Measurements from ENCODE around the gene ZNF277.
A peak's percentile ranks its signal among the peaks of the same experiment; 100 is the strongest.

Gene ZNF277

DNA sequence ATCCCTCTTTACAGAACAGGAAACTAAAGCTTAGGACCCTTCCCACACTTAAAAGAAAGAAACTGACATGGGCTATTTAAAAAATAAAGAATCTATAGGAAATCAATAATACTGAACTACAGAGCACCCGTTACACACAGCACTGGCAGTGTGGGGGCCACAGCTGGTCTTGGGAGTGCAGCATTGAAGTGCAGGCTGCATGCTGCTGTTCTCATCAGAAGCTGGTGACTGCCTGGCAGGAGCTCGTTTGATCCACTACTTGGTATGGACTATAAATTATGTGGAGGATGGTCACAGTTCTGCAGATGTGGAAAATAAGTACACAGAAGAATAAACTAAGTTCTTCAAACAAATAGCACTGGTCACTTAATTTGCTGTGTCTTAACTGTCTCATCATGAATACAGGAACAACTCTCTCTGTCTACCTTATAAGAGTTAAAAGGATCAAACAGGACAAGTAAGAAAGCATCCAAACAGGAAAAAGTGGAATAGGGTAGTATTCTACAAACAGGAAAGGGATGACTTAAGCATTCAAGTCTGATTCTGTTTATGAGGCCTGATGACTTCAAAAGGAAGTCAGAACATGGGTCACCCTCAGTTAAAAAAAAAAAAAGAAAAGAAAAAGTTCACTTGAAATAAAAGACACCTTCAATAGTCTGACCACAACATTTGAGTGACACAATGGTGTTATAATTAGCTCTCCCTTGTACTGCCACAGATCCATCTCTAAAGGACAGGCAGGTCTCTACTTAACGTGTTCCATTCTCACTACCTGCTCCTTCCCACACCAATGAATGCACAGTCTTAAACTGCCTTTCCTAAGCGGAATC lies 21.3 kb upstream of the ZNF277 start:
- DNase-seq (ENCODE audit: low read depth): no peak

DNA sequence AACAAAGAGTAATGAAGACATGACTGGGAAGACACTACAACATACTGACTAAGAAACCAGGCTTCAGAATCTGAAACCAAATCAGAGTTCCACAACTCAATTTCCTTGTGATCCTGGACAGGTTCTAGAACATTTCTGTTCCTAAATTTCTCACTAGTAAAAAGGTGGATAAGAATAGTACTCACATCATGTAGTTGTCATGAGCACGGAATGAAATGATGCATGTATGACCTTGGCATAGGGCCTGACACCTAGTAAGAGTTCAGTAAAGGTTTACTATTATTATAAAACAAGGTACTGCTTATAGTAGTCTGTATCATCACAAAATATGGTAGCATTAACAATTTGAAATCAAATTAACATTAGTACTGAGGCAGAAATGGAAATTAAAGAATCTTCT lies 20.2 kb upstream of the ZNF277 start:
- DNase-seq (ENCODE audit: low read depth): no peak

DNA sequence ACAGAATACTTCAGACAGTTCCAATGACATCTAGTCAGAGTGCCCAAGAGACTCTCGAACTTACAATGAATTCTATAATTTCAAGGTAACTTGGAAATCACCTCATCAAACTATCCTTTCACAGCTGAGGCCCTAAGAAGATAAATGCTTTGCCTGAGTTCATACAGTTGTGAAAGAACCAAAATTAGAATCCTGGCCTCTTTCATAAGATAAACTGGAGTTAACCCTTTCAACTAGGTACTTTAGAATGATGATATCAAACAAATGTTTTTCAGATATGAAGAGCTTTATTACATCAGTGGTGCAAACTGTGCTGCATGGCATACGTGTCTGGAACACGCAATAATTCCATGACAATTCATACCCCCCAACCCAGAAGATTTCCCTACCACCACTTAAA lies 18.2 kb upstream of the ZNF277 start:
- no peak for DNase-seq (ENCODE audit: low read depth)

DNA sequence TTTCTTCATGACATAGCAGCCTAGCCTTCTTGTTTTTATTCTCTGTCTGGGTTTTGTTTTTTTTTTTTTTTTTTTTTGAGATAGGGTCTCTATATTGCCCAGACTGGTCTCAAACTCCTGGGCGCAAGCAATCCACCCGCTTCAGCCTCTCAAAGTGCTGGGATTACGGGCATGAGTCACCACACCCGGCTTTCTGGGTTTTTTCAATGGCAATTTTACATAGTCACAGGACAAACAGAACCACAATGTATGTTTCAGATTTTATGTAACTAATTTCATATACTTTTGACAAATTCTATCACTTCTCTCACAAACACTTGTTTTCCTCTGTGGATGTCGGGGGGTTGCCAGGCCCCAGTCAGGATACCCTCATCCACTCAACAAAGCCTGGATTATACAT lies 16.8 kb upstream of the ZNF277 start:
- no peak for DNase-seq (ENCODE audit: low read depth)

DNA sequence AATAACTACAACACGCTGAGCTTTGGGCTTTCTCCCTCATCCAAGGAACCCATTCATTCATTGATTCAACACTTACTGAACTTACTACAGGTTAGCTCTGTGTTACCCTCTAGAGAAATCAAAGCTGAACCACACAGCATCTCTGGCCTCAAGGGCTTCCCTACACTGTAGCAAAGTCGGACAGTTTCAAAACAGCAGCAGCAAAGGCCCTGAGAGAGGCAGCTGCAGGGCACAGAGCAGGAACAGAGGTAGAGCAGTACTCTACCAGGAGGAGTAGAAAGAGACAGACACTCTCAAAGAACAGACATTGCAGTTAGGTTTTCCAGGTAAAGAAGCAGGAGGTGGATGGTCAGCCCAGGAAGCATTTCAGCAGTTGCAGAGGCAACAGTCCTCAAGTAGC lies 16.4 kb upstream of the ZNF277 start:
- DNase-seq (ENCODE audit: low read depth): no peak

DNA sequence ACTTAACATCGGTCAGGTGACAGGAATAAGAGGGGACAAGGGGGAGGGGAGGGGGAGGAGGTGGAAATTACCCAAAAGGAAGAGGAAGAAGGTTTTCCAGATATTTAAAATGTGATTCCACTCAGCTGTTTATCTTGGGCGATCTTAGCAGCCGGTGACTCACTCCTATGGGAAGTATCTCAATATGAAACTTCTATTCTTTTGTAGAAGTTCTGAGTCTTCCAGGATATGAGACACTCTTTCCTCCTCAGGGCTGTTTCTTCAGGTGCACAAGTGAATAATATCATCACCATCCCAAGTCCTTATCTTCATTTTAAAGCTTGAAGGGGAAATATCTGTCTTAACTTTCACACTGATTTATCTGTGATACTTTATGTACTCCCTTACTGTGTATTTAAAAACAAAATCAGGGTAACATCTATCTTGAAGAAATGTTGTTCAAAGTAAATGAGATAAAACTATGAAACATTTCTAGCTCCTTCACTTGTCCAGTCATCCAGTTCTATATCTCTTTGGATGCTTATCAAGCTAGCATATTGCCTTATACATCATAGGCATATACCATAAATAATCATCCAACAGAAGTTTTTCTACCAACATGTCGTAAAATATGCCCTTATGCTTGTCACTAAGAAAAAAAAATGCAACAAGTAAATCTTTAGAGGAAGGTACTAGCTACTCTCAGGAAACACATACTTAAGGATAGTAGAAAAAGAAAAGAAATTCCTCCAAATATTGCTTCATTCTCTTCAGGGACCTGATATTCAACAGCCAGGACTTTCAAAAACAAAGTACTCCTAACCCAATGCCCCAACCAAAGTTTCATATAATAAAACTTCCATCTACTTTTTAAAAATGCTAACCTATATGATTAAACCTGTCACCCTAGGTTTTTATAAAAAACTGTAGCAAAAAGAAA lies 14.0 kb upstream of the ZNF277 start:
- peak; percentile 24 for DNase-seq (ENCODE audit: low read depth)

DNA sequence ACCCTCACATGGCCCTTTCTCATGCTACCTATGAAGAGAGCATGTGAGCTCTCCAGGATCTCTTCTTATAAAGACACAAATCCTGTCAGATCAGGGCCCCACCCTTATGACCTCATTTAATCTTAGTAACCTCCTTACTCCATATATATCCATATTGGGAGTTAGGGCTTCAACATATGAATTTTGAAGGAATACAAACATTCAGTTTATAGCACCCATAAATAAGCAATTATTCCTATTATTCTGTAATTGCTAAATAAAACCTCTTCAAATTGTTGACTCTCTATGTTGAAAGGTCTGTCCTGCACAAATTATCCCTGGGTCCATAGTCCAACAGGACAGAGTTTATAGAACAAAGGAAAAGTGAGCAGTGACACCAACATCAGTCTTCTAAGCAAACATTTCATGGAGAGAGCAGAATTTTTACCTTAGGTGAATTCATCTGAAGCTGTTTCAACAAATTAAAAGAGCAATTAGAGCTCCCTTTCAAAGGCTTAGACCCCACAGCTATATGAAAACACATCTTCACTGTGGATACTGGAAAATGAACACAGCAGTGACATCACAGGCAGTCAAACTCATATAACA lies 12.5 kb upstream of the ZNF277 start:
- no peak for DNase-seq (ENCODE audit: low read depth)

DNA sequence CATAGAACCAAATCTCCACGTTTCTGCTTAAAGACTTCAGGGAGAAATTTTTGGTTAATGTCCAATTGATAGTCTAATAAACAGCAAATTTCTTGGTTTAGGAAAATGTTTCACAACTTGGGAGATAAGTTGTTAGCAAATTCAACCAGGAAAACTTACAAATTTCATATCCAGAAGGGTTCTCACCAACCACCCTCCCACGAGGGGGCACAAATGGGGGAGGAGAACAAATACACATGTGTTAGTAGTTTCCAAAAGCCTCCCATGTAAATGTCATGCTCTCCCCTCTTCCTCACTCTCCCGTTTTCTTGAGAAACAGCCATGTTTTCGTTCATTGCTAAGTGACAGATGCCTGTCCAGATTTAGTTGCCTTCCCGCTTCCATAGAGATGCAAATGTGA lies 10.8 kb upstream of the ZNF277 start:
- DNase-seq (ENCODE audit: low read depth): no peak

DNA sequence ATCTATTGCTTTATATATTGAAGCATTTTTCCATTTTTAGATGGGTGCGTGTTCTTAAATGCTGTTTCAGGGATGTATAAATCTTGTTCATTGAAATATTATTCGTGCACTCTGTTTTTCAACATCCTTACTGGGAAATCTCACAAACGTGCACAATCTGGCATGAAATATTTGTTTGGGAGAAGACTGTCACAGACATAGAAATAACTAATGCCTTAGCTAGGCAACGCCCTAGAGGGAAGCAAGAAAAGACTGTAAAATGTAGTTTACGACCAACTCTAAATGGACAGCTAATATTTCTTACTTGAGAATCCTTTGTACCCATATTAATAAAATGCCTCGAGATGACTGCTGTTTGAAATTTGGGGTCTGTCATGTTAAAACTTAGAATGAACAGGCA lies 9.2 kb upstream of the ZNF277 start:
- no peak for DNase-seq (ENCODE audit: low read depth)

DNA sequence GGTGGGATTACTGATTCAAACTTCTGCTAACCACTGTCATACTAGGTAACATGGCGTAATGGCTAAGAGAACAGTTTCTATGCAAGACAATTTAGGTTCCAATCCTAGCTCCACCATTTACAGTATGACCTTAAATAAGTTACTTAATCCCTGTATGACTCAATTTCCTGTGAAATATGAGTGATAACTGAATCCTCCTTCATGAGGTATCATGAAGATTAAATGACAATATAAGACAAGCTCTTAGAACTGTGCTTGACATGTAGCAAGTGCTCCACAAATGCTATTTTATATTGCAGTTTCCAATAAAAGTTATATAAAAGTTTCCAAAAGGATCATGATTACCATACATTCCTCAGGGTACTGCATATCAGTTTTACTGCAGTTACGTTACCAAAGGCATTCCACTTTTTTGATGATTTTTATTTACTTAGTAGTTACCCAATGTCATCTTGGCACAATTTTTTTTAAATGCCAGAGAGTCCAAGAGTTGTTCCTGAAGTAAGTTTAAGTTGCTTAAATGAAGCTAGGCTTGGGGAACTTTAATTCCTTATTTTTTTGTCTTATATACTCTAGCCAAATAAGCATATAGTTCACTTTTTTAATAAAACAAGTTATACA lies 7.3 kb upstream of the ZNF277 start:
- no peak for DNase-seq (ENCODE audit: low read depth)

DNA sequence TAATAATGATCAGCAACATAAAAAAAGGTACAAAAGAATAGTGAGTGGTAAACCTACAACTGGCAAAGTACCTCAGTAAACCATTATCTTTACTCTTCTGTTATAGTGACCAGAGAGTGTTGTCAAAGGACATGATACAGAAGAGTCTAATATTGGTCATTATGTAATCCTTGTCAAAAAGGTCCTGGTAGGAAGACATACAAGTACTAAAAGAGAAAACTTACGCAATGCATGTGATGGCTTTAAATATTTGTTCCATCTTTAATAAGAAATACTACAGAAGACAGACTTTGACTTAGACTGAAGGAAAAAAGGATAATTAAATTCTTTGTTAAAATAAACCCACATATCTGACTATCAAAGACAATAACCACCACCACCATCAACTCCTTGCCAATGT lies 6.8 kb upstream of the ZNF277 start:
- DNase-seq (ENCODE audit: low read depth): no peak

DNA sequence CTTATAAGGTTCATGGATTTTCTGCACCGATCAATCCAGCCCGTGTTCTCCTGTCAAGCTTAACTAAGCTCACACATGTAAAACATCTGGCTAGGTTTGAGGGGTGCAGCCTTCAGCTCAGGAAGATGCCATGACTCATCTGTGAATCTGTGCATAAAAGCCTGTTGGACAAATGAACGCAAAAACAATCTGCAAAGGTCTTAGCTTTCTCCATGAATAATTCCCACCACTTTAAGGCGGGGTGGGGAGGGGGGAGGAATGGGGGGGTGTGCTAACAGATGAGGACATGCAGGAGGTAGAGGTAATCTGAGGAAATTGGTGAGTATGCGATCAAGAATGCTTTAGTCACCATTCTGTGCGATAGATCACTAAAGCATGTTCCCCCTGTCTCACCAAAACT lies 5.1 kb upstream of the ZNF277 start:
- peak; percentile 72 for DNase-seq (ENCODE audit: low read depth)

DNA sequence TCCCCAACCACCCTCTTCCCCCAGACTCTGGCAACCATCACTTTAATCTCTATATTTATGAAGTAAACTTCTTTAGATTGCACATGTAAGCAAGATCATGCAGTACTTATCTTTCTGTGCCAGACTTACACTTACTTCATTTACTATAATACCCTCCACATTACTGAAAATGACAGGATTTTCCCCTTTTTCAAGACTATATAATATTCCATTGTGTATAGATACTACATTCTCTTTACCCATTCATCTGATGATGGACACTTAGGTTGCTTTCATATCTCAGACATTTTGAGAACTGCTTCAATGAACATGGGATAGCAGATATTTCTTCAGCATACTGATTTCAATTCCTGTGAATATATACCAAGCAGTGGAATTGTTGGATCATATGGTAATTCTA lies 4.7 kb upstream of the ZNF277 start:
- DNase-seq (ENCODE audit: low read depth): no peak

DNA sequence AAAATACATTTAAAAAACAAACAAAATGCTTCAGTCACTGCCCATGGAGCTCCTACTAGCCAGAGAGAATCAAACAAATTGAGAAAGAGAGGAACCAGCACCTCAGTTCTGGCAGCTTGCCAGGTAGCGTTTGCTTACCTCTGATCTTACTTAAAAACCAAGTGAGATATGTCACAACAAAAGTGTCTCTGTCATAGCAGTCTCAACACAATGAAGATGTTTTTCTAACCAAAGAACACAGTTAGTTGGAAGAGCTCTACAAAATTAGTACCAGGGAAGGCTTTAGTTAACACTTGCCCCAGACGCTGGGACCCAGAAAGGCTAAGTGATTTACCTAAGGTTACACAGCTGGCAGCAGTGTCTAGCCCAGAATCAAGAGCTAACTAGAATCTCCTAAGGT lies 3.7 kb upstream of the ZNF277 start:
- no peak for DNase-seq (ENCODE audit: low read depth)

DNA sequence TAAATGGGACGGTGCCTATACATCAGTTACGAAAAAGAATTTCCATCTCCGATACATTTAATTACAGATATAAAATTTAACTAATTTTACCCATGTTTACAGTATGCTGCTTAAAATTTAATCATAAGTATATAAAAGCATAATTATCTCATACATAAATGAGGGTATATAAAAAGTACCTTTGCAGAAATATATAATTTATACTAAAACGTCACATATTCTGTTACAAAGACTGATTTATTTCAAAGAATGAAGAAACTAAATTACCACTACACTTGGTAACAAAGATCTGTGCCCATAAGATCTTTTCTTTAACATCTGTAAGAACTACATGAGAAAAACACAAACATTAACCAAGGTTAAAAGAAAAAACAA lies 3.1 kb upstream of the ZNF277 start:
- DNase-seq (ENCODE audit: low read depth): no peak

DNA sequence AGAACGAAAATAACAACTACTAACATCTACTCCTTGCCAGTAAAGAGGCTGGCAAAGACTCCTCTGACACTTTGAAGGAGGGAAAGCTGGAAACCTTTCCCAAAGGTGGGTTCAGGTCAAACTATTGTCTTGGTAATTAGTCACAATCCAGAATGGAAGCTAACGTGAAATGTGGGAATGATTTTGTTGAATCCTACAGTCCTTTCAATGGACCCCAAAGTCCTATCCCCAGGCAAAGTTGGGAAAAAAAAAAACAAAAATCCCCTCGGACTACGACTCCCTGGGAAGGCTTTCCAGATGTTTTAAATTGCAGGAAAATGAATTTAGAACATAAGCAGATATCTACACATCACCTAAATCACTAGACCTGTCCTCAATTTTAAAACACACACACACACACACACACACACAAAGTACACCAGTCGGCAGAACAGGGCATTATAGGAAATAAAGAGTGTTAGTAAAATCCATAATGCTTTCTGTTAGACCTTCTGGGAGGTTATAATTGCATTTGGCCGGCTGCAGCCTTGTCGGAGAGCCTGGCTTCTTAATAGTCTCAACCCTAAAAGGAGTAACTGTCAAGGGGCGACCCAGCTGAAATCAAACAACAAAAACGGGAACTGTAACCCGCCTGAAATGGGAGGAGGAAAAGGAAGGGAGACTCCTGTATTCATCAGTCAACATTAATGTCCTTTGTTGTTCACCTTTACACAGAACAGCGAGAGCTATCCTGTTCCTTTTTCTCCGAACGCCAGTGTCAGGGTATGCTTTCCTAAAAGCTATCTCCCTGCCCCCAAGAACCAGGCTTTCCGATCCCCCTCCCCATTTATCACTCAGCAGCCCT lies 1.8 kb upstream of the ZNF277 start:
- DNase-seq (ENCODE audit: low read depth): no peak

DNA sequence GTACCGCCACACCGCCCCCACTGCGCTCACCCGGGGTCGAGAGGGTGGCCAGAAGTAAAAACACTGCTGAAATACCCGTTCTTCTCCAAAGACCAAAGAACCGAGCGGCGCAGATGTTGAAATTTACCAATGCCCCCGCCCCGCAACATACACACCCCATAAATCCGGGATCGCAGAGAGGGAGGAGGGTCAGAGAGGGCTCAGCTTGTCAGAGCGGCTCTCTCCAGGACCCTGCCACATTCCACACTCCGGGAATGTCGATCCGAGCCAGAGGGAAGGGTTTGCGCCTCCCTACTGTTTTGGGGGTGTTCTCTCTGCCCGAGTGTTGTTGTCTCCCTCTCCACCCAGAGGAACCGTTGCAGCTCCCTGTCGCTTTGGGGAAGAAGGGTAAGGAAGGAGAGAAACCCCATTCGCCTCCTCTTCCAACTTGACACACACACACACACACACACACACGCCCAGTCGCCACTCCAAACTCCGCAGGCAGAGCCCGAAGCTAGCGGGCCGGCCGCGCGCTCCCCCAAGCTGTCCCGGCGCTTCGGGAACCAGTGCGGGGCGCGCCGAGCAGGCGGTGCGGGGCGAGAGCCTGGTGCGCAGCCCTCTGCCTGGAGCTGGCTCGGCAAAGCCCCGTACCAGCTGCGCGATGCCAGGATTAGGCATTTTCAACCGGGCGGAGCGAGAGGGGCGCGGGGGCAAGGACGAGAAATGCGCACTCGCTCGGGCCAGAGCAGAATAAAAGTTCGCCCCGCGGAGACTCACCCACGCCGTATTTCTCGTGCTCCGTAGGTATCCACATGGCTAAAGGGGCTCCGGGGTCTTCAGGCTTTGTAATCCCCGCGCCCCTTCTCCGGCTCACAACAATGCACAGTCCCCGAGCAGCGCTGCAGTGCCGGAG lies 905 bp upstream of the ZNF277 start:
- peak; percentile 55 for DNase-seq (ENCODE audit: low read depth)

DNA sequence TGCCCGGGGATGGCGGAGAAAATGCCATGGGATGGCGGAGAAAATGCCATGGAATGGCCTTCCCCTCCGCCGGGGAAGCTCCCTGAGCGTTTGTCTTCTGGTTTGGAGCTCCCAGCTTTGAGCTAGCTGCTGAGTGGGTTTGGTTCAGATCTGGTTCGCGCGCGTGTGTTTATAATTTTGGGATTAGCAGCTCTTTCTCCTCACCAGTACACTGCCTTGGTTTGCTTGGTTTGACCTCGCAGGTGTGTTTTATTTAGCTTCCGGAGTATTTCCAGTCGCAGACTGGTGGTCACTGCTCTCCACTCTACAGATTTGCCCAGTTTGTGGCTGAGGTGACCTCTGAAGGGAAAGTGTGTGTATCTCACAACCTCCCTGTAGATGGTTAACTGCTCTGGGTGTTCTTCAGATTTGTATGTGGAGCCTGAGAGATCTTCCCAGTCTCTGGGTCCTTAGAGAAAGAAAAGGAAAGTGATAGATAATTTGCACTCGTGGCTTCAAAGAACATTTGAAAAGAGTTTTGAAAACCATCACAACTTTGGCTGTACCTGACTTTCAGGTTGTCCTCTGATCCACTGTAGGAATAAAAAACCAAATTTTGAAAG lies 597 bp downstream of the ZNF277 start:
- DNase-seq (ENCODE audit: low read depth): no peak

DNA sequence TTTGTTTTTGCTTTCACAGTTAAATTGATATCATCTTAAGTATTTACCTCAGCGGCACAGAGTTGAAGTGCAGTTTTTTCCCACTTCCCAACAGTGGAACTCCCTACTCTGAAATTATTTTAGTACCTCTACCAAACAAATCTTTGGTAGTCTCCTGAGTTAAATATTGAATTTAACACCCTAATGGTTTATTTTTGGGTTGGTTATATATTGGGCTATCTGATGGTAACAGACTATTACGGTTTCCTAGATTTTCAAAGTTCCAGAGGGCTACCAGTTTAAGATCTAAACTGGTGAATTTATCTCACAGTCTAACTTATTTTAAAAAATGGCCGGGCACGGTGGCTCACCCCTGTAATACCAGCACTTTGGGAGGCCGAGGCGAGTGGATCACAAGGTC lies 1.3 kb downstream of the ZNF277 start:
- DNase-seq (ENCODE audit: low read depth): no peak

DNA sequence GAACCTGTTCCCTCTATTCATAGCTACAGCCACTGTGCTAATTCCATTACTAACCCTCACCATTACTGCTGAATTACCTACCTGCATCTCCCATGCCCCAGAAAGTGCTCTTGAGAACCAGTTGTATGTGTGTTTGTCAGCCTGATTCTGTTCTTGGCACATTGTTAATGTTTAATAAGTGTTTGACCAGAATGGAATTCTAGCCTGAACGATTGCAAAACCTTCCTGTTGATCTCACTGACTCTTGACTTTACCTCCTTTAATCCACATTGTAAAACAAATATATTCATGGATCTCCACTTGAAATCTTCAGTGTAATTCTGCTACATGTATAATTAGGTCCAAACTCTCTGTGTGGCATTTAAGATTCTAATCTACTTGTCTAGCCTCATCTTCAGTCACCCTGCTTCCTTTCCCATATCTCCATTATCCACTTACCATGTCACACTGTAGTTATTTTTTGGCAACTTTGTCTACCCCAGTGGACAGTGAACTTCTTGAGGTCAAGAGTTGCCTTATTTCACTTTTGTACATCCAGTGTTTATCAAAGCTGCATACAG lies 4.9 kb downstream of the ZNF277 start:
- DNase-seq (ENCODE audit: low read depth): peak; percentile 31
